Right cardiac atrium (tissue), 5 donors: Measurements from ENCODE around the gene CDH16. TPM values are rescaled to one million over a fixed set of nuclear protein-coding genes. Genes with fewer than 3 reads are reported as not detected.
"Not testable (repeated sequence)": the region's sequence is repeated elsewhere in the genome, so short reads cannot be mapped to it uniquely, and the experiment has no call there.

ENCODE experiments used
- ATAC-seq, 2 donors: fragments of 200-7000 bp; cut with Tn5 transposase; one replicate each; pipeline versions ENCODE4 v1.8.0 to v1.9.1; 2020; ENCODE audit warnings: moderate library complexity in 2 of 2, mild to moderate bottlenecking in 1 of 2
- DNase-seq, 3 donors: peaks; one replicate each; pipeline ENCODE4 v3.0.0-alpha.2; 2020
- H3K27ac ChIP-seq: one replicate; pipeline ENCODE4 v1.5.1; 2013; ENCODE audit warnings: mild to moderate bottlenecking, low read length, control low read depth, moderate library complexity
- H3K27me3 ChIP-seq: one replicate; pipeline ENCODE4 v1.6.1; 2013; ENCODE audit not compliant: control insufficient read depth, insufficient read depth
- H3K4me1 ChIP-seq: one replicate; pipeline ENCODE4 v1.6.1; 2013; ENCODE audit warnings: low read length; ENCODE audit not compliant: control insufficient read depth, insufficient read depth
- H3K4me3 ChIP-seq: one replicate; pipeline ENCODE4 v1.5.1; 2013; ENCODE audit warnings: low read length, control low read depth
- H3K9me3 ChIP-seq: one replicate; pipeline ENCODE4 v1.6.1; 2013; ENCODE audit warnings: low read length; ENCODE audit not compliant: control insufficient read depth
- WGBS: extraction: QIAGEN DNeasy Blood & Tissue Kit; methylation state at CpG from one replicate; pipeline ENCODE4 v1.1.7; 2013; 5-methylcytosine and 5-hydroxymethylcytosine counted together
- intact Hi-C, 4 donors: fragments of 100-400 bp; cut with DNase I; formaldehyde crosslinking; loops; one replicate each; pipeline versions ENCODE4 v1.11.0 to v1.14.0; 2022 to 2023
- long read RNA-seq, 4 donors: library from polyadenylated mRNA; unstranded; transcript quantifications; one replicate each; pipeline ENCODE4 v2.0.0, GENCODE V29; 2020 to 2021
- polyA plus RNA-seq: library from polyadenylated mRNA; stranded (reverse); fragments of 200-250 nt; gene quantifications from one replicate; pipeline ENCODE4 v1.2.3, GENCODE V29; 2013
- total RNA-seq, 4 donors: library from RNA; stranded (reverse); fragmentation: NEBNext Ultra II Directional; extraction: Animal tissue kit (Norgen Biotek cat#: 25700); gene quantifications; one replicate each; pipeline ENCODE4 v1.2.1, GENCODE V29; 2021
- donor health status: healthy with polysubstance abuse.
- donor health status: DM: no; HTN: yes; CAD: no.
- donor health status: DM: no; HTN: no; CAD: no.
- donor health status: DM: no; HTN: yes; CAD: no; lungs with severe emphysema.
- donor health status: DM: yes; HTN: yes; CAD: no.

CDH16 gene
- total RNA-seq (under 1 TPM; 0.38 to 0.97 (median 0.65) TPM), polyA plus RNA-seq (0.50 TPM)
- long read RNA-seq, donor 1, partial matches to known transcripts, result 0 of 1 reads
- long read RNA-seq, donor 1, other reads (novel, unspliced or antisense), result 1 of 1 reads
- long read RNA-seq, donor 2, partial matches to known transcripts, result 1 of 1 reads
- long read RNA-seq, donor 2, other reads (novel, unspliced or antisense), result 0 of 1 reads
- long read RNA-seq, donor 3, partial matches to known transcripts, result 0 of 1 reads
- long read RNA-seq, donor 3, other reads (novel, unspliced or antisense), result 1 of 1 reads
- long read RNA-seq, donor 4, result 0 reads

DNA sequence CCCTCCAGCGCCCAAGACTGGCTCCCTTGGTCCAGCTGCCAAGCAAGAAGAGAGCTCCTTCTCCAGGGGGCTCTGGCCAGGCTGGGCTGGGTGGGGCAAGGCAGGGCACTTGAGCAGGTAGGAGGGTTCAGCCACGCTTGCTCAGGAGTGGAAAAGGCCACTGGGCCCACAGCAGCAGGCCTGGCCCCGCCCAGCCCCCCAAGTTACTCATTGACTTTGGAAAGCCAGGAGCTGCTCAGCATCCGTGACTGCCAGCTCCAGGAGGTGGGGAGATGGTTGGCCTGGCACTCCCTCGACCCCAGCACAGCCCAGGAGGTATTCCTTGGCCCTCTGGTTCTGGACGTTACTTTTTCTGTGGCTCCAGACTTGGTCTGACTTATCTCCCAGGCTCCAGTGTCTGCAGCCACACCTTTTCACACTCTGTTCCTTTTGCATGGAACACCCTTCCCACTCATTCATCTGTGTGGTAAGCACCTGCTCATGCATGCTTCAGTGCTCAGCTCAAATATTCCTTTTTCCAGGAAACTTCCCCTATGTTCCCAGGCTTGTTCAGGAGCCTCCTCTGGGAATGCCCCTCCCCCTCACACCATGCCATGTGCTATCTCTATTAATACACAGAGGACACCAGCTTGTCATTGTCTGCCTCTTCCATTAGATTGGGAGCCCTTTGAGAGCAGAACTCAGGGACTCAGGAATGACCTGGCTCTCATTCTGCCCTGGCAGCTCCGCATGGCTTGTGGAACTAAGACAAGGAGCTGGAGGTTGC lies at the start of gene CDH16:
CDH16 (minus strand) TSS at position 83 of the 766 bp plus-strand sequence. CDS start 820 bp downstream, outside the sequence.
- DNase-seq, result peak in 2 of 3 donors; percentile 20 to 57
- Histone ChIP-seq H3K4me3 (no peak within 1 kb of the TSS), H3K27ac (peak within 1 kb of the TSS; percentile 83), H3K9me3 (no peaks in the 10 kb centered on the region), H3K4me1 (peaks cover 3% of the 10 kb centered on the region), H3K27me3 (no peaks in the 10 kb centered on the region)
- peak; percentile 12 to 20 for ATAC-seq
- WGBS, result 68% methylated on average over 7 of the region's 7 CpGs
- intact Hi-C loops, result no loop called here

GRCh38 chr16:66964049-66964448 lies 45.4 kb upstream of the CDH16 start:
- no peak for ATAC-seq
- Histone ChIP-seq H3K27me3 (no peaks in the 10 kb centered on the region), H3K9me3 (no peaks in the 10 kb centered on the region), H3K4me3 (no peak overlapping the region), H3K4me1 (no peaks in the 10 kb centered on the region), H3K27ac (no peak overlapping the region)
- intact Hi-C loops, result no loop called here
- peak in 1 of 3 donors; percentile 28 for DNase-seq
- WGBS, result 73% methylated on average over 6 of the region's 6 CpGs

DNA sequence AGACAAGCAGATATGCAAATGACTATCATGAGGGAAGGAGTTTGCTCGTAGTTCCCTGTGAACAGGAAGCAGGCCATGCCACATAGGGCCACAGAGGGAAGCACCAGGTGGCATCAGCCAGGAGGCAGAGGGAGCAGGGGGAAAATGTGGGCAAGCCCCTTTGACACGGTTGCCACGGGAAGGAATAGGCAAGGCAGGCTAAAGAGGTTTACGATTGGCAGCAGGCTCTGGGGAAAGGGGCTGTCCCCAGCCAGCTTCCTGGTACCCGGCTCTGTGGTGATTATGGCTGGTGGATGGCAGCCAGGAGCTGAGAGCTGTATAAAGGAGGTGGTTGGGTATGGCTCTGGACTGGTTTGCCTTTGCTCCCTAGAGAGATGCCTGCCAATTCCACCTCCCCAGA lies 43.2 kb upstream of the CDH16 start:
- 51% methylated on average over 5 of the region's 5 CpGs for WGBS
- Histone ChIP-seq H3K4me1 (no peaks in the 10 kb centered on the region), H3K4me3 (no peak overlapping the region), H3K27ac (no peak overlapping the region), H3K9me3 (no peaks in the 10 kb centered on the region), H3K27me3 (no peaks in the 10 kb centered on the region)
- intact Hi-C loops, result no loop called here
- ATAC-seq (peak in 1 of 2 donors; percentile 23), DNase-seq (no peak)

- intact Hi-C loops, result no loop called here
- Histone ChIP-seq H3K4me1 (no peaks in the 10 kb centered on the region), H3K4me3 (no peak within 1 kb of the TSS), H3K9me3 (no peaks in the 10 kb centered on the region), H3K27me3 (no peaks in the 10 kb centered on the region), H3K27ac (no peak within 1 kb of the TSS)
- 66% methylated on average over 16 of the region's 16 CpGs for WGBS
- ATAC-seq, result peak; percentile 64 to 78
- peak; percentile 62 to 83 (median 78) for DNase-seq
Observed at GRCh38 chr16:66961065-66961744, 42.5 kb upstream of the CDH16 start, which contains the start of gene CES3. CES3 (plus strand) TSS chr16:66961266; CDS start chr16:66961308, 42 bp downstream.

GRCh38 chr16:66960270-66960669 lies 41.6 kb upstream of the CDH16 start:
- H3K9me3 ChIP-seq, result no peaks in the 10 kb centered on the region
- ATAC-seq (no peak), DNase-seq (no peak)
- 82% methylated on average over 1 of the region's 1 CpG for WGBS
- H3K27ac ChIP-seq, result no peak overlapping the region
- H3K4me1 ChIP-seq, result no peaks in the 10 kb centered on the region
- H3K27me3 ChIP-seq, result no peaks in the 10 kb centered on the region
- intact Hi-C loops, result no loop called here
- H3K4me3 ChIP-seq, result no peak overlapping the region

DNA sequence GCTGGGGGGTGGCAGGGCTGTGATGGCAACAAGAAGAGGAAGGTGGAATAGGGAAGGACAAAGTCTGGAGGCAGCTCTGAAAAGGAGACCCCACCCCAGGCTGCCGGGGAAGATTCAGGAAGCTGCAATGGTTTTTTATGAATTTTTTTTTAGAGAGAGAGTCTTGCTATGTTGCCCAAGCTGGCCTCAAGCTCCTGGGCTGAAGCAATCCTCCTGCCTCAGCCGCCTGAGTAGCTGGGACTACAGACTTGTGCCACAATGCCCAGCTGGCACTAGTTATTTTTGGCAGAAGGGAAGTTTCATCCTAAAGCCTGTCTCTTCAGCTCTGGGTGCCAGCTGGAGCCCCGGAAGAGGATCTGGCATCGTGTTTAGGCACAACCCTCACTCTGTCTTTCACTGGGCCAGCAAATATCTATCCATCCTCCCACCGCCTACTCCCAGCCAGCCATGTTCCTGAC lies 41.0 kb upstream of the CDH16 start:
- peak; percentile 34 to 44 for ATAC-seq
- intact Hi-C loops, result no loop called here

GRCh38 chr16:66958857-66959703 lies 40.4 kb upstream of the CDH16 start:
- H3K4me3 ChIP-seq, result no peak overlapping the region
- no peaks in the 10 kb centered on the region for H3K4me1 ChIP-seq
- 81% methylated on average over 7 of the region's 7 CpGs for WGBS
- H3K27me3 ChIP-seq, result no peaks in the 10 kb centered on the region
- no peak overlapping the region for H3K27ac ChIP-seq
- DNase-seq (peak in 1 of 3 donors; percentile 34), ATAC-seq (no peak)
- H3K9me3 ChIP-seq, result no peaks in the 10 kb centered on the region
- intact Hi-C loops, result no loop called here

More for the DNA sequence above, 41.0 kb upstream of the CDH16 start:
- H3K4me1 ChIP-seq, result no peaks in the 10 kb centered on the region
- H3K27me3 ChIP-seq, result no peaks in the 10 kb centered on the region
- WGBS, result 58% methylated on average over 5 of the region's 5 CpGs
- no peak overlapping the region for H3K4me3 ChIP-seq
- no peak overlapping the region for H3K27ac ChIP-seq
- H3K9me3 ChIP-seq, result no peaks in the 10 kb centered on the region
- peak; percentile 43 to 73 (median 68) for DNase-seq

- H3K27me3 ChIP-seq, H3K9me3 ChIP-seq, DNase-seq, H3K4me1 ChIP-seq, ATAC-seq, H3K4me3 ChIP-seq, intact Hi-C loops, H3K27ac ChIP-seq: not testable (repeated sequence)
- 86% methylated on average over 1 of the region's 1 CpG for WGBS
Observed at GRCh38 chr16:66956154-66956457, 37.4 kb upstream of the CDH16 start.

DNA sequence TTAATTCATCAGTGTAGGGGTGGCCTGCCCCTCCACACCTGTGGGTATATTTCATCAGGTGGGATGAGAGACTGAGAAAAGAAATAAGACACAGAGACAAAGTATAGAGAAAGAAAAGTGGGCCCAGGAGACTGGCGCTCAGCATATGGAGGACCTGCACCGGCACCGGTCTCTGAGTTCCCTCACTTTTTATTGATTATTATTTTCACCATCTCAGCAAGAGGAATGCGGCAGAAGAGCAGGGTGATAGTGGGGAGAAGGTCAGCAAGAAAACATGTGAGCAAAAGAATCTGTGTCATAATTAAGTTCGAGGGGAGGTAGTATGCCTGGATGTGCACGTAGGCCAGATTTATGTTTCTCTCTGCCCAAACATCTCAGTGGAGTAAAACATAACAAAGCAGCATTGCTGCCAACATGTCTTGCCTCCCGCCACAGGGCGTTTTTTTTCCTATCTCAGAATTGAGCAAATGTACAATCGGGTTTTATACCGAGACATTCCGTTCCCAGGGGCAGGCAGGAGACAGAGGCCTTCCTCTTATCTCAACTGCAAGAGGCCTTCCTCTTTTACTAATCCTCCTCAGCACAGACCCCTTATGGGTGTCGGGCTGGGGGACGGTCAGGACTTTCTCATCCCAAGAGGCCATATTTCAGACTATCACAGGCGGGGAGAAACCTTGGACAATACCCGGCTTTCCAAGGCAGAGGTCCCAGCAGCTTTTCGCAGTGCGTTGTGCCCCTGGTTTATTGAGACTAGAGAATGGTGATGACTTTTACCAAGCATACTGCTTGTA lies 36.9 kb upstream of the CDH16 start:
- H3K27ac ChIP-seq, intact Hi-C loops: not testable (repeated sequence)
- WGBS, result 63% methylated on average over 17 of the region's 17 CpGs

More for the DNA sequence above, 36.9 kb upstream of the CDH16 start:
- not testable (repeated sequence) for H3K4me3 ChIP-seq, H3K4me1 ChIP-seq, DNase-seq, H3K9me3 ChIP-seq, ATAC-seq, H3K27me3 ChIP-seq
